HAP-1 (cell line): ENCODE measurements around the gene GGACT.
"Not testable (repeated sequence)": the region's sequence is repeated elsewhere in the genome, so short reads cannot be mapped to it uniquely, and the experiment has no call there.

Experiments
- DNase-seq, 2 experiments: peaks; one replicate each; pipeline ENCODE4 v3.0.0-alpha.2; 2016 to 2020; ENCODE audit warnings: low spot score in 2 of 2
- H3K27me3 ChIP-seq: fragments of 250-450 bp; sonication (Bioruptor Pico); 2 replicates; pipeline ENCODE4 v1.5.1; 2020; ENCODE audit warnings: low read depth, mild to moderate bottlenecking, moderate library complexity
- H3K36me3 ChIP-seq: fragments of 250-450 bp; sonication (Bioruptor Pico); replicated peaks from 2 replicates; pipeline ENCODE4 v1.5.1; 2020; ENCODE audit warnings: mild to moderate bottlenecking
- H3K4me1 ChIP-seq: fragments of 250-450 bp; sonication (Bioruptor Pico); 2 replicates; pipeline ENCODE4 v1.5.1; 2020; ENCODE audit warnings: mild to moderate bottlenecking
- H3K4me3 ChIP-seq: fragments of 250-450 bp; sonication (Bioruptor Pico); 2 replicates; pipeline ENCODE4 v1.5.1; 2020; ENCODE audit warnings: mild to moderate bottlenecking, moderate library complexity
- H3K9me3 ChIP-seq: fragments of 250-450 bp; sonication (Bioruptor Pico); 2 replicates; pipeline ENCODE4 v1.5.1; 2020; ENCODE audit warnings: mild to moderate bottlenecking, moderate library complexity
- in situ Hi-C: fragments of 300-500 bp; cut with MboI; formaldehyde crosslinking; loops from 3 replicates; pipeline ENCODE4 v1.14.3; 2020; ENCODE audit warnings: low sequenced_read_pairs, inconsistent platforms, mixed read lengths

The GGACT gene

GRCh38 chr13:100588331-100589177 is at the start of gene GGACT:
Gene GGACT, minus strand, starts transcription at chr13:100588789. Its CDS starts 56,198 bp downstream, at chr13:100532591.
- H3K4me1 ChIP-seq: no peaks in the 10 kb centered on the region; the same call in 1 of the 2 replicates
- DNase-seq: peak; percentile 62 to 88
- H3K36me3 ChIP-seq: no peaks in the 10 kb centered on the region
- H3K27me3 ChIP-seq: no peaks in the 10 kb centered on the region
- in situ Hi-C loops: no loop called here
- H3K9me3 ChIP-seq: no peaks in the 10 kb centered on the region
- H3K4me3 ChIP-seq: peak within 1 kb of the TSS; percentile 43

- in situ Hi-C loops: no loop called here
These were observed 49.2 kb upstream of the GGACT start for GRCh38 chr13:100637796-100638195.

DNA sequence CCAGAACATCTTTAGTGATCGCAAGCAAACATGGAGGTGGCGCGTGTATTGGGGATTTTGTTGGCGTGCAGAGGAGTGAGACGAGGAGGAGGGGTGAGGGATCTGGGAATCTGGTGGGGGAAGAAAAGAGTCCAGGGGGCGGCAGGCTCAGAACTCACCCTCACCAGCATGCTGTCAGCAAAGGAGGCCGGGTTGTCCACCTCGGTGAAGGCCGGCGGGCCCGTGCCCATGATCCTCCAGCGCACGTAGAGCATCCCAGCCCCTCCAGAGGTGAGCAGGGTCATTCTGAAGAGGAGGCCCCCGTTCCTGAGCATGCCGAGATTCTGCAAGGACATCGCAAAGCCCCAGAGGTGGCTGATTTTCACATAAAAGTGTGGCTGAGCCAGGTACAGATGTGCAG is 48.8 kb upstream of the GGACT start:
- no peak for DNase-seq
- no peaks in the 10 kb centered on the region for H3K27me3 ChIP-seq
- no peaks in the 10 kb centered on the region for H3K9me3 ChIP-seq
- no peaks in the 10 kb centered on the region for H3K4me1 ChIP-seq
- in situ Hi-C loops: no loop called here
- no peak overlapping the region for H3K4me3 ChIP-seq
- peaks cover 19% of the 10 kb centered on the region; the same call in 1 of the 2 replicates for H3K36me3 ChIP-seq

More at GRCh38 chr13:100637796-100638195, 49.2 kb upstream of the GGACT start:
- Histone ChIP-seq H3K9me3 (no peaks in the 10 kb centered on the region), H3K4me1 (no peaks in the 10 kb centered on the region), H3K27me3 (no peaks in the 10 kb centered on the region), H3K36me3 (peaks cover 19% of the 10 kb centered on the region; the same call in 1 of the 2 replicates), H3K4me3 (no peak overlapping the region)
- no peak for DNase-seq

DNA sequence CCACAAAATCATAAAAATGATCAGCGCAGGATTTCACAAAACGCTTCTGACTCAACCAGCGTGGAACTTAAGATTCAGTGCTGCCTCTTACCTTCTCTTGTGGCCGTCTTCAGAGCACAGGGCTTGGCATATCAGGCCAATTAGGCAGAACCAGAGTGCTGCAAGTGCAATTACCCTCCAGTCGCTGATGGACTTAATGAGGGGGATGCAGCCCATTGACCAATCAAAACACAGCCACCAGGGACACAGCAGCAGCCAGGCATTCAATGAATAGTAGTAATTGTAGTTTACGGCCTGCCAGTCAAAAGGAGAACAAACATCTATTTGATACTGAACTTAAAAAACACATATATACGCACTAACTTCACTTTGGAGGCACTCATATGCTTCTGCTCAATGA is 47.9 kb upstream of the GGACT start:
- H3K36me3 ChIP-seq: peaks cover 19% of the 10 kb centered on the region; the same call in 1 of the 2 replicates
- no peaks in the 10 kb centered on the region for H3K4me1 ChIP-seq
- no peaks in the 10 kb centered on the region for H3K27me3 ChIP-seq
- no peak for DNase-seq
- in situ Hi-C loops: no loop called here
- H3K4me3 ChIP-seq: no peak overlapping the region
- no peaks in the 10 kb centered on the region for H3K9me3 ChIP-seq

GRCh38 chr13:100636004-100636403 is 47.4 kb upstream of the GGACT start:
- no peak for DNase-seq
- Histone ChIP-seq H3K4me3 (no peak overlapping the region), H3K27me3 (no peaks in the 10 kb centered on the region), H3K9me3 (no peaks in the 10 kb centered on the region), H3K36me3 (peaks cover 17% of the 10 kb centered on the region), H3K4me1 (peaks cover 3% of the 10 kb centered on the region)
- in situ Hi-C loops: no loop called here

GRCh38 chr13:100634696-100635095 is 46.1 kb upstream of the GGACT start:
- H3K4me3 ChIP-seq: no peak overlapping the region
- H3K27me3 ChIP-seq: no peaks in the 10 kb centered on the region
- peaks cover 10% of the 10 kb centered on the region for H3K4me1 ChIP-seq
- H3K36me3 ChIP-seq: peaks cover 22% of the 10 kb centered on the region
- no peaks in the 10 kb centered on the region for H3K9me3 ChIP-seq
- in situ Hi-C loops: no loop called here
- DNase-seq: no peak

DNA sequence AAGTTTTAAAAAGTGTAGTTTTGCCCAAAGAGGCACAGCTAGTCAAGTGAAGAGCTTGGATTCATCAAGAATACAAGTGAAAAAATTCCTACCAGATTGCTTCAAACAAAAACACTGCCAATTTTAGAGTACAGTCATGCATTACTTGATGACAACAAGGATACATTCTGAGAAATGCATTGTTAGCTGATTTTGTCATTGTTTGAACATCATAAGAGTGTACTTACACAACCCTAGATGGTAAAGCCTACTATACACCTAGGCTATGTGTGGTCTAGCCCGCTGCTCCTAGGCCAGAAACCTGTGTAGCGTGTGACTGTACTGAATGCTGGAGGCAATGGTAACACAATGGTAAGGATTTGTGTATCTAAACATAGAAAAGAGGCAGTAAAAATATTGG is 44.9 kb upstream of the GGACT start:
- in situ Hi-C loops: no loop called here
- Histone ChIP-seq H3K4me1 (peaks cover 10% of the 10 kb centered on the region), H3K9me3 (no peaks in the 10 kb centered on the region), H3K4me3 (no peak overlapping the region), H3K36me3 (peaks cover 22% of the 10 kb centered on the region), H3K27me3 (no peaks in the 10 kb centered on the region)
- DNase-seq: no peak

GRCh38 chr13:100630555-100630954 is 42.0 kb upstream of the GGACT start:
- peak; percentile 68 to 79 for DNase-seq
- in situ Hi-C loops: no loop called here
- no peaks in the 10 kb centered on the region for H3K27me3 ChIP-seq
- no peaks in the 10 kb centered on the region for H3K9me3 ChIP-seq
- peaks cover 26% of the 10 kb centered on the region for H3K36me3 ChIP-seq
- peaks cover 13% of the 10 kb centered on the region for H3K4me1 ChIP-seq
- H3K4me3 ChIP-seq: no peak overlapping the region

- Histone ChIP-seq H3K9me3 (no peaks in the 10 kb centered on the region), H3K4me1 (peaks cover 18% of the 10 kb centered on the region), H3K36me3 (peaks cover 29% of the 10 kb centered on the region), H3K4me3 (no peak overlapping the region), H3K27me3 (no peaks in the 10 kb centered on the region)
- in situ Hi-C loops: no loop called here
- no peak for DNase-seq
These were observed 38.5 kb upstream of the GGACT start for GRCh38 chr13:100627120-100627519.

DNA sequence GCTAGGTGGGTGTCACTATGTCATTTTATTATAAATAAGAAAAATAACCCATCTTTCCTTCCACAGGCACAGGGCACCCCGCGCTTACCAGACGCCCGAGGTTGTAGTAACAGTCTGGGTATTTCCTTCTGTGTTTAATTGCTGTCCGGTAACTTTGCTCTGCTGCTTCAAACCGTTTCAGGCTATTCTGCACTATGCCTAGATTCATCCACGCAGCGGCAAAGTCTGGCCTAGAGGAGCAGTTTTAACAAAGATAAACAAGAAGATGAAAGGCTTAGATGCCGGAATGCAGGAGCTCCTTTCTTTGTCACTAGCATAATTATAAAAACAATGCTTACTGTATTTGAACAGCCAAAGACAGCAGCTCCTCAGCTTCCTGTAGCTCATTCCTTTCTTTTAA is 36.9 kb upstream of the GGACT start:
- DNase-seq: peak; percentile 24 to 26
- H3K4me1 ChIP-seq: peaks cover 12% of the 10 kb centered on the region
- in situ Hi-C loops: no loop called here
- H3K27me3 ChIP-seq: no peaks in the 10 kb centered on the region
- H3K4me3 ChIP-seq: no peak overlapping the region
- peaks cover 30% of the 10 kb centered on the region for H3K36me3 ChIP-seq
- no peaks in the 10 kb centered on the region for H3K9me3 ChIP-seq

- DNase-seq: no peak
- H3K36me3 ChIP-seq: peaks cover 10% of the 10 kb centered on the region
- H3K27me3 ChIP-seq: no peaks in the 10 kb centered on the region
- in situ Hi-C loops: no loop called here
- no peak overlapping the region for H3K4me3 ChIP-seq
- H3K4me1 ChIP-seq: peaks cover 7% of the 10 kb centered on the region
- no peaks in the 10 kb centered on the region for H3K9me3 ChIP-seq
These were observed 32.2 kb upstream of the GGACT start for GRCh38 chr13:100620792-100621191.

DNA sequence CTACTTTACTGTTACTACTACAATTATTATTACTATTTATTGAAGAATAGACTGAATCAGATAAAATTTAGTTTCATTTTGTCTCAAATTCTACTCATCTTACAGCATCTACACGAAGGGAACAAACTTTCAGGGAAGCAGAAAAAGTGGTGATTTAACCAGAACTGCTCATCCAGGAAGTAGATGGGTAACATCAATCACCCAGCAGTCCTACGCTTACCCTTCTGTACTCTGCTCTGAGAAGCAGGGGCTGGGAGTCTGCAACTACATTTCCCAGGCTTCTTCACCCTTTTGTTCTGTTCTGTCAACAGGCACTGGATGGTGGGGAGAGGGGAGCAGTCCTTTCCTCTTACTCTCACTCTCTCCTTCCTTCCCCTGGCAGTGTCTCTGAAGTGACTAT is 31.4 kb upstream of the GGACT start:
- in situ Hi-C loops: no loop called here
- no peaks in the 10 kb centered on the region for H3K27me3 ChIP-seq
- H3K4me3 ChIP-seq: no peak overlapping the region
- DNase-seq: no peak
- H3K9me3 ChIP-seq: no peaks in the 10 kb centered on the region
- H3K36me3 ChIP-seq: peaks cover 7% of the 10 kb centered on the region; the same call in 1 of the 2 replicates
- H3K4me1 ChIP-seq: peaks cover 3% of the 10 kb centered on the region

GRCh38 chr13:100618897-100619296 is 30.3 kb upstream of the GGACT start:
- H3K4me3 ChIP-seq, H3K9me3 ChIP-seq, in situ Hi-C loops, H3K4me1 ChIP-seq, H3K36me3 ChIP-seq, DNase-seq, H3K27me3 ChIP-seq: not testable (repeated sequence)

DNA sequence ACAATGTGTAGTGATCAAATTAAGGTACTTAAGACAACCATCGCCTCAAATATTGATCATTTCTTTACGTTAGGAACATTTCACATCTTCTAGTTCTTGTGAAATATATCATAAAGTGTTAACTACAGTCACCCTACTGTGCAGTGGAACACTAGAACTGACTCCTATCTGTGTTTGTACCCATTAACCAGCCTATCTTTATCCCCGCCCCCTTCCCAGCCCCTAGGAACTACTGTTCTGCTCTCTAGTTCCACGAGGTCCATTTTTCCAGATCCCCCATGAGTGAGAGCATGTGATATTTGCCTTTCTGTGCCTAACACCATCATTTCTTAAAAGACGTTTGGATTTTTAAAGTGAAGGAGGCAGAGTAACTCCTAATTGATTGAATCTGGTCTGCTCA is 24.4 kb upstream of the GGACT start:
- in situ Hi-C loops: no loop called here
- H3K4me1 ChIP-seq: peaks cover 9% of the 10 kb centered on the region
- no peak overlapping the region for H3K4me3 ChIP-seq
- H3K9me3 ChIP-seq: no peaks in the 10 kb centered on the region
- DNase-seq: no peak
- no peaks in the 10 kb centered on the region; the same call in 1 of the 2 replicates for H3K36me3 ChIP-seq
- no peaks in the 10 kb centered on the region for H3K27me3 ChIP-seq
